ENCODE results near the gene MT2A. TPM values are rescaled to one million over a fixed set of nuclear protein-coding genes. Genes with fewer than 3 reads are reported as not detected.

MT2A gene
- total and polyA plus RNA-seq, 2 donors (not counting 1 experiment from before 2014, with no cell fraction given), result 3.1 to 14.4 TPM

DNA sequence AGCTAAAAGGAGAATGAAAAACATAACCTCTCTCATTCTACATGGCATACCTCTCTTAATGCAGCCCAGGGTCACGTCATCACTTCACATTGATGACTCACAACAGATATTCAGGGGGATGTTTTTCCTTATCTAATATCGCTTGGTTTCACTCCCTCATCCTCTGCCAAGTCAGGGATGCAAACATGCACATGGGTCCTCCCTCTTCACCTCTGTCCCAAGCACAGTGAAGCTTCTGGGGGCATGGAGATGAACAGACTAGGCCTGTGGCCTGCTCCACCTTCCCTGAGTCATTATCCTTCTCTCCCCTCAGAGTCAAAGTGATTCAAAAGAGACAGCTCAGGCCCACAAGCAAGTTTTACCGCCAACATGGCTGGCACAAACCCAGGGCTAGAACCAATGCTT lies 2.3 kb upstream of the MT2A start:
- TF ChIP-seq, protein P1, sequence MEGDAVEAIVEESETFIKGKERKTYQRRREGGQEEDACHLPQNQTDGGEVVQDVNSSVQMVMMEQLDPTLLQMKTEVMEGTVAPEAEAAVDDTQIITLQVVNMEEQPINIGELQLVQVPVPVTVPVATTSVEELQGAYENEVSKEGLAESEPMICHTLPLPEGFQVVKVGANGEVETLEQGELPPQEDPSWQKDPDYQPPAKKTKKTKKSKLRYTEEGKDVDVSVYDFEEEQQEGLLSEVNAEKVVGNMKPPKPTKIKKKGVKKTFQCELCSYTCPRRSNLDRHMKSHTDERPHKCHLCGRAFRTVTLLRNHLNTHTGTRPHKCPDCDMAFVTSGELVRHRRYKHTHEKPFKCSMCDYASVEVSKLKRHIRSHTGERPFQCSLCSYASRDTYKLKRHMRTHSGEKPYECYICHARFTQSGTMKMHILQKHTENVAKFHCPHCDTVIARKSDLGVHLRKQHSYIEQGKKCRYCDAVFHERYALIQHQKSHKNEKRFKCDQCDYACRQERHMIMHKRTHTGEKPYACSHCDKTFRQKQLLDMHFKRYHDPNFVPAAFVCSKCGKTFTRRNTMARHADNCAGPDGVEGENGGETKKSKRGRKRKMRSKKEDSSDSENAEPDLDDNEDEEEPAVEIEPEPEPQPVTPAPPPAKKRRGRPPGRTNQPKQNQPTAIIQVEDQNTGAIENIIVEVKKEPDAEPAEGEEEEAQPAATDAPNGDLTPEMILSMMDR (IDR thresholded peaks at IDR 0.05), result no peak
- no peak for TF ChIP-seq EZH2 (IDR thresholded peaks at IDR 0.05; ENCODE audit: borderline replicate concordance, insufficient read depth, low read depth, low read length, poor library complexity, severe bottlenecking)
- Histone ChIP-seq H3K4me1 (ENCODE audit: control insufficient read depth in 2 of 2, insufficient read depth in 2 of 2, low read length in 2 of 2) (peaks cover 21 to 40% of the 10 kb centered on the region in 2 donors), H3K9ac (ENCODE audit: low read length) (no peak overlapping the region), H3K27ac (ENCODE audit: low read length in 2 of 2) (no peak overlapping the region), H3K4me3 (ENCODE audit: control extremely low read depth in 1 of 5, extremely low read depth in 1 of 5, insufficient read depth in 1 of 5, low read depth in 2 of 5, low read length in 4 of 5) (no peak overlapping the region), H2AFZ (ENCODE audit: insufficient read depth, low read depth, low read length, poor library complexity, severe bottlenecking) (no peak overlapping the region), H3K36me3 (replicated peaks in 1 of 2; ENCODE audit: control extremely low read depth in 1 of 2, control insufficient read depth in 1 of 2, extremely low read depth in 1 of 2, insufficient read depth in 2 of 2, low read length in 1 of 2) (no peaks in the 10 kb centered on the region), H4K20me1 (ENCODE audit: control insufficient read depth, insufficient read depth, low read length, poor library complexity, severe bottlenecking) (no peaks in the 10 kb centered on the region), H3K4me2 (replicated peaks; ENCODE audit: low read depth, low read length, poor library complexity, severe bottlenecking) (no peak overlapping the region), H3K79me2 (ENCODE audit: control insufficient read depth, insufficient read depth, low read length) (no peaks in the 10 kb centered on the region), H3K9me3 (ENCODE audit: control extremely low read depth in 1 of 3, control insufficient read depth in 2 of 3, insufficient read depth in 1 of 3, low read length in 2 of 3) (no peaks in the 10 kb centered on the region), H3K27me3 (replicated peaks in 1 of 4; ENCODE audit: control extremely low read depth in 1 of 4, control insufficient read depth in 3 of 4, insufficient read depth in 4 of 4, low read length in 3 of 4) (peaks cover 0 to 11% (median 3%) of the 10 kb centered on the region in 4 experiments)
- Mint-ChIP-seq H3K4me3 (no peak overlapping the region), H3K4me1 (peaks cover 33% of the 10 kb centered on the region), H3K9me3 (ENCODE audit: insufficient read depth) (no peaks in the 10 kb centered on the region), H3K27me3 (peaks cover 10% of the 10 kb centered on the region), H3K27ac (no peak overlapping the region)
- POLR2A ChIA-PET, result no interaction called here
- ATAC-seq (ENCODE audit: low read depth), result no peak
- intact Hi-C loops (cut with micrococcal nuclease), result loop anchor here (10.0 kb wide), 1 partner anchor 309 kb away; no protein-coding TSS in a partner anchor
- WGBS (ENCODE audit: insufficient coverage), result 94% methylated on average over 3 of the region's 3 CpGs
- CTCF ChIA-PET, result interaction anchor here (1.2 to 2.0 kb wide), 4 partner anchors 25 to 96 kb away, joined by 4 to 17 read pairs (median 4); no protein-coding TSS in a partner anchor
- no peak for DNase-seq

DNA sequence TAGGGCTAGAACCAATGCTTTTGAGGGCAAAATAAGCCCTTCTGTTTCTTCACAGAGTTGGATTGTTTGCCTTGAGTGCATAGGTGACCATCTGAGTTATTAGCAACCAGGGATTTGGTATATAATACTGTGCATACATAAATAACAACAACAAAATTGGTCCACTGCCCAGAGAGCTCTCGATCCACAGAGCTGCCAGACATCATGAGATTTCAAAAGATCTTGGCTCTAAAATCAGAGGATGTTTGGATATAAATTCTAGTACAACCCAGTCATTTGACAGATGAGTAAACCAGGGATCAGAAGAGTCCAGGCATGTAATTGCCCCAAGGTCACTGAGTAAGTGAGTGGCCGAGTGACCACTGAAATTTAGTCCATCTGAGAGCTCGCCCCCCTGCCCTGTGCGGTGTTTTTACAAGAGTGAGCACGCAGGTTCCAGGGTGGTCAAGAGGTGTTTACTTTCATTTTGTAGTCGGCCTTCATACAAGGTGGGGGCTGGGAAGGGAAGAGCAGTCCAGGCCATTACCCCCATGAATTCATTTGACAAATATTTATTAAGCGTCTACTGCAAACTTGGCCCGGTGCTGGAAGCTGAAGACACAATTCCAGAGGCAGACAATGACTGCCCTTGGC lies 1.8 kb upstream of the MT2A start:
- no peak for ATAC-seq (ENCODE audit: low read depth)
- Histone ChIP-seq H3K79me2 (ENCODE audit: control insufficient read depth, insufficient read depth, low read length) (no peaks in the 10 kb centered on the region), H3K4me1 (ENCODE audit: control insufficient read depth in 2 of 2, insufficient read depth in 2 of 2, low read length in 2 of 2) (peaks cover 21 to 41% of the 10 kb centered on the region in 2 donors), H3K27ac (ENCODE audit: low read length in 2 of 2) (no peak overlapping the region), H3K4me3 (ENCODE audit: control extremely low read depth in 1 of 5, extremely low read depth in 1 of 5, insufficient read depth in 1 of 5, low read depth in 2 of 5, low read length in 4 of 5) (no peak overlapping the region), H3K27me3 (replicated peaks in 1 of 4; ENCODE audit: control extremely low read depth in 1 of 4, control insufficient read depth in 3 of 4, insufficient read depth in 4 of 4, low read length in 3 of 4) (peaks cover 0 to 5% (median 1%) of the 10 kb centered on the region in 4 experiments), H3K9me3 (ENCODE audit: control extremely low read depth in 1 of 3, control insufficient read depth in 2 of 3, insufficient read depth in 1 of 3, low read length in 2 of 3) (no peaks in the 10 kb centered on the region), H3K36me3 (replicated peaks in 1 of 2; ENCODE audit: control extremely low read depth in 1 of 2, control insufficient read depth in 1 of 2, extremely low read depth in 1 of 2, insufficient read depth in 2 of 2, low read length in 1 of 2) (no peaks in the 10 kb centered on the region), H3K4me2 (replicated peaks; ENCODE audit: low read depth, low read length, poor library complexity, severe bottlenecking) (no peak overlapping the region), H3K9ac (ENCODE audit: low read length) (no peak overlapping the region), H2AFZ (ENCODE audit: insufficient read depth, low read depth, low read length, poor library complexity, severe bottlenecking) (peak overlapping the region; percentile 77), H4K20me1 (ENCODE audit: control insufficient read depth, insufficient read depth, low read length, poor library complexity, severe bottlenecking) (no peaks in the 10 kb centered on the region)
- Mint-ChIP-seq H3K9me3 (ENCODE audit: insufficient read depth) (no peaks in the 10 kb centered on the region), H3K4me1 (peaks cover 37% of the 10 kb centered on the region), H3K4me3 (no peak overlapping the region), H3K27me3 (peaks cover 4% of the 10 kb centered on the region), H3K27ac (peak overlapping the region; percentile 47)
- TF ChIP-seq EZH2 (IDR thresholded peaks at IDR 0.05; ENCODE audit: borderline replicate concordance, insufficient read depth, low read depth, low read length, poor library complexity, severe bottlenecking), result no peak
- TF ChIP-seq, protein P1 (IDR thresholded peaks at IDR 0.05), result no peak
- ChIA-PET CTCF (interaction anchor here (1.2 kb wide), 1 partner anchor 24 kb away, joined by 4 read pairs; no protein-coding TSS in a partner anchor), POLR2A (no interaction called here)
- WGBS (ENCODE audit: insufficient coverage), result 100% methylated on average over 2 of the region's 8 CpGs
- no peak for DNase-seq
- intact Hi-C loops (cut with micrococcal nuclease), result loop anchor here (10.0 kb wide), 1 partner anchor 308 kb away; no protein-coding TSS in a partner anchor
